GM20431 (cell line): Measurements from ENCODE around the gene ZCCHC7.
"Not testable (repeated sequence)": the region's sequence is repeated elsewhere in the genome, so short reads cannot be mapped to it uniquely, and the experiment has no call there.

Source experiments
- in situ Hi-C: fragments of 300-500 bp; cut with MseI, MboI; formaldehyde crosslinking; loops from one replicate; pipeline ENCODE4 v1.15.0; 2020; ENCODE audit warnings: low sequenced_read_pairs; ENCODE audit not compliant: unreplicated experiment

Gene ZCCHC7

DNA sequence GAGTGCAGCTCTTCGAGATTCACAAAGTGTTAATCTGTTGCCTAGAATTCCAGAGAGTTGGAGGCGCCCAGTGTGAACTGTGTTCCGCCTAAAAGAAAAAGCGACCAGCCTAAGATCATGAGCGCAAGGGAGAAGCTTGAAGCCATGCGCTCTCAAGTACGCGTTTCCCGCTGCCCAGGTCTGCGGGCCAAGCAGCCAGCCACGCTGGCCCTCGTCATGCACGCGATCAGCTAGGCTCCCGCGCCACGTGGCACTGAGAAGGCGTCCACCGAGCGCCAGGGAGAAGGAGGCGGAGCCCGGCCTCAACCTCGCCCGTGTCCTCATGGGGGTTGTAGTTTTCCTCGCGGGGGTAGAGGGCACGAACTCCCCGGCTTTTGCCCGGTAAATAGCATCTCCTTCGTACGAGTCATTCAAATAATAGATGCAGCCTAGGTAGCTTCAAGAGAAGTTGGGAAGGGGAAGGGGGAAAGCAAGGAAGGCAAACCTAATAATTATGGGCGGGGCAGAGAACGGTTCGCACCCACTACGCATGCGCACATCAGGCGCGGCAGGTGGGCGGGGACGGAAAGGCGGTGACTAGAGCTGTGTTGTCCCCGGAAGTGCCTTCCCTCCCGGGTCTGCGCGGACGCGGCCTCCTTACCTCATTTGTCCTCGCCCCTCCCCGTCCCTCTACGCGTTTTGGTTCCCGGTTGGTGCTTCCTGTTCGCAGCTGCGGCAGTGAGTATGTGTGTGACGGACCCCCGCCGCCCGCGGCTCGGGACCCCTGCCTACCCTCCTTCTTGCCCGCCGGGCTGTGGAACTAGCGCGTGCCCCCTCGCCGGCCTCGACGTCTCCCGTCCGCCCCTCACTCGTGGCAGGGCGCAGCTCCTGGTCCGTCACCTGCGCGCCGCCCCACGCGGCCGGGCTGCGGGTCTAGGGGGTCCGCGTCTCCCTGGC is at the start of gene ZCCHC7:
ZCCHC7 (plus strand) TSS at position 668 of the 936 bp plus-strand sequence.
- in situ Hi-C loops: no loop called here

- in situ Hi-C loops: not testable (repeated sequence)
Observed at GRCh38 chr9:37074790-37075189, 45.6 kb upstream of the ZCCHC7 start.

- in situ Hi-C loops: no loop called here
Observed at GRCh38 chr9:37079370-37080164, 40.8 kb upstream of the ZCCHC7 start.

- in situ Hi-C loops: not testable (repeated sequence)
Observed at GRCh38 chr9:37080165-37080628, 40.2 kb upstream of the ZCCHC7 start.

DNA sequence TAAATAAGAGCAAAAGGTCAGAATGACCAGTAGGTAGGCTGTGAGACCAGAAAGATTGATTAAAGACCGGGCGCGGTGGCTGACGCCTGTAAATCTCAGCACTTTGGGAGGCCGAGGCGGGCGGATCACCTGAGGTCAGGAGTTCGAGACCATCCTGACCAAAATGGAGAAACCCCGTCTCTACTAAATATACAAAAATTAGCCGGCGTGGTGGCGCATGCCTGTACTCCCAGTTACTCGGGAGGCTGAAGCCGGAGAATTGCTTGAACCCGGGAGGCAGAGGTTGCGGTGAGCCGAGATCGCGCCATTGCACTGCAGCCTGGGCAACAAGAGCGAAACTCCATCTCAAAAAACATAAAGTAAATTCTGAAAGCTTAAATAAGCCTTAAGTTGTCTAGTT is 38.9 kb upstream of the ZCCHC7 start:
- in situ Hi-C loops: not testable (repeated sequence)

- in situ Hi-C loops: no loop called here
Observed at GRCh38 chr9:37082214-37082765, 38.1 kb upstream of the ZCCHC7 start.

DNA sequence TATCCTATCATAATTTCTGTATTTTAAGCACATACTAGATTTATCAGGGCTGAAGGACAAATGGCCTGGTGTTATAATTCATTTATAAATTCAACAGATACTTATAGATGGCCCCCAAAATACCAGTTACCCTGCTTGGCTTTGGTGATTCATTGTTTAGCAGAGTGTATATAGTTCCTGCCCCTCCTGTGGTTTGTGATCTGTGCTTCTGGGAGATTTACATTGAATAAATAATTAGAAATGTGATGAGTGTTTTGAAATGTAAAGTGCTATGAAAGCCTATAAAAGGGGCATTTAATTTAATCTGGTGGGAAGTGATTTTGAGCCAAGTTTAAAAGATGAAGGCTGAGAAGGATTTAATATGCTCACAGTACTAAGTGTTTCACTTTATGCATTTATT is 36.7 kb upstream of the ZCCHC7 start:
- in situ Hi-C loops: no loop called here

GRCh38 chr9:37085233-37085632 is 35.1 kb upstream of the ZCCHC7 start:
- in situ Hi-C loops: no loop called here

DNA sequence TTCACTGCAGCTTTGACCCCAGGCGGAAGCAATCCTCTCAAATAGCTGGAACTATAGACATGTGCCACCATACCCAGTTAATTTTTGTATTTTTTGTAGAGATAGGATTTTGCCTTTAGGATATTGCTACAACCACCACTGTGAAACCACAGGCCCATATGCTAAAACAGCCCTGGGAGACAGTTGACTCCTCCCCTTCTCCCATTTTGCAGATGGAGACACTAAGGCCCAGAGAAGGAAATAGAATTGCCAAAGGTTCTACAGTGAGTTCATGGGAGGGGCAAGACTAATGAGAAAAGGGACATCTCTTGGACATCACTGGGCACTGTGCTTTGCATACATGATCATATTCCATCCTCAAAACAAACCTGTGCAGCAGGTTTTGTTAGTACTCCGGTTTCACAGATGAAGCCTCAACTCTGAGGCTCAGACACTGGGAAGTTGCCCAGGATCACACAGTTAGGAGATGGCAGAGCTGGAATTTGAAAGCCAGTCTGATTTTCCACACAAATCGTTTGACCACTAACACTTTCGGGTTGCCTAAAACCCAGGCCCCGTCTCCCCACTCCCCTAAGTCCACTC is 27.6 kb upstream of the ZCCHC7 start:
- in situ Hi-C loops: not testable (repeated sequence)

- in situ Hi-C loops: no loop called here
Observed at GRCh38 chr9:37094751-37095150, 25.6 kb upstream of the ZCCHC7 start.

DNA sequence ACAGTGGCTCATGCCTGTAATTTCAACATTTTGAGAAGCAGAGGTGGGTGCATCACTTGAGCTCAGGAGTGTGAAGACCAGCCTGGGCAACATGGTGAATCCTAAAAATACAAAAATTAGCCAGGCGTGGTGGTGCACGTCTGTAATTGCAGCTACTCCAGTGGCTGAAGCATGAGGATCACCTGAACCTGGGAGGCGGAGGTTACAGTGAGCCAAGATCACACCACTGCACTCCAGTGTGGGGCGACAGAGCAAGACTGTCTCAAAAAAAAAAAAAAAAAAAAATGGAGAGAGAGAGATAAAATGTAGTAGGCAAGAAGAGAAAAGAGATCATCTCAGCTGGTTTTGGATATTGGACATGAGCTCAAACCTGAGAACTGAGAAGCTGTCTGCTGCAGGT is 23.7 kb upstream of the ZCCHC7 start:
- in situ Hi-C loops: no loop called here

GRCh38 chr9:37097294-37097693 is 23.1 kb upstream of the ZCCHC7 start:
- in situ Hi-C loops: no loop called here

GRCh38 chr9:37100327-37100726 is 20.0 kb upstream of the ZCCHC7 start:
- in situ Hi-C loops: no loop called here

DNA sequence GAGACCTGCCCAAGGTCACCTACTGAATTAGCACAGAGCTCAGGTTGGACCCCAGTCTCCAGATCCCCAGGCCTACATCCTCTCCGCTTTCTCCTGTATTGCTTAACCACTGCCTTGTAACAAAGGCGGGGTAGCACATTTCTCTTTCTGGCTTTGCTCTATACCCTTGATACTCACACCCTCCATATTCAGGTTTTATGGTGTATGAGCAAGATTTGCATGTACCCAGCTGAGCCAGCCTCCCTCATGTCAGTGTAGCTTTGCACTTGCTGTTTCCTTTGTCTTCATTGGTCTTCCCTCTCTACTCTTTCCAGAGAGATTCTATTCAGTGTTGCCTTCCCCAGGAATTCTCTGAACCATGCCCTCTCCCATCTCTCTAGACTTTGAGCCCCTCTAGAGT is 19.6 kb upstream of the ZCCHC7 start:
- in situ Hi-C loops: no loop called here

DNA sequence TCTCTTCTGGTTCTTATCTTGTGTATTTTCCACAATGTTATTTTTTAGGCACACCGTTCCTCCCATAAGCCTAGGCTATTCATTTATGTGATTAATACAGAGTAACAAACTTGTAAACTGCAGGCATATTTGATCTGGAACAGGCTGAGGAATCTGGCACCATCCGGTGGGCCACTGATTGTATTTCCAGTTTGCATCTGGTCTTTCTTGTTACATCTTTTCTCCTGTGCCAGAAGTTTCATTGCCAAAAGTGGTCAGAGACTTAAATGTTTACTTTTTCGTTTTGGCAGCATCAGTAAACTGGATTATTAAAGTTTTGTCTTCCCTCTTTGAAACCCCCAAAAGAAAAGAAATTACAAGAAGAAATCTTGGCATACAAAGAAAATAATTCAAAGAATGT is 17.9 kb upstream of the ZCCHC7 start:
- in situ Hi-C loops: no loop called here

GRCh38 chr9:37104183-37104889 is 16.0 kb upstream of the ZCCHC7 start:
- in situ Hi-C loops: no loop called here

DNA sequence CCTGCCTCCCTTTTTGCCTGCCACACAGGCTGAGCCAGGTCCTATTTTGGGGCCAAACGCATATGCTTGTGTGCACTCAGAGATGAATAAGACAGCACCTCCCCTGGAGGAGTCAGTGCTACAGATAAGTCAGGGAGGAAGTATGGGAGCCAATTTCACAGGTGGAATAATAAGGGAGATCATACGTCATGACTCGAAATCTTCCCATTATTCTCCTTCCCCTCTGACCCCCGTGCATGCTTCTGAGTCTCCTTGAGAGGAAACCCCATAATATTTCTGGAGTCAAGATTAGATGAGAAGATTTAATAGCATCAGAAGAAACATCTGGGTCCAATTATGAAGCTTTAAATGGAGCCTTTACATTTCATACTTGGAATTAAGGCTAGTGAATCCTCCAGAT is 15.1 kb upstream of the ZCCHC7 start:
- in situ Hi-C loops: no loop called here

GRCh38 chr9:37107701-37108100 is 12.7 kb upstream of the ZCCHC7 start:
- in situ Hi-C loops: no loop called here

DNA sequence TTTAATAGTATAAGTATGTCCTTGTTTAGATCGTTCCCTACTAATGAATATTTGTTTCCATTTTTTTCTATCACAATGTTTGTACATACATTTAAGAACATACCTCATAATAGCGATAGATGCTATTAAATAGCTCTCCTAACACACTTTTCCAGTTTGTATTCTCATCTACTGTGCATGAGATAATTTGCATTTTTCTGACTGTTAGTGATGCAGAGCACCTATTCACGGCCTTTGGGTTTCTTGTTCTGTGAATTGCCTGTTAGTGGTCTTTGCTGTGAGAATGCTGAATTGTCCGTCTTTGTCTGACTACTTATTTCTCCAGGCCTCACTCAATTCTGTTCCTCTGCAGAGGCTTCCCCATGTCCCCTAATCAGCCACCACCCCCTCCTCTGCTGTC is 5.9 kb upstream of the ZCCHC7 start:
- in situ Hi-C loops: not testable (repeated sequence)

DNA sequence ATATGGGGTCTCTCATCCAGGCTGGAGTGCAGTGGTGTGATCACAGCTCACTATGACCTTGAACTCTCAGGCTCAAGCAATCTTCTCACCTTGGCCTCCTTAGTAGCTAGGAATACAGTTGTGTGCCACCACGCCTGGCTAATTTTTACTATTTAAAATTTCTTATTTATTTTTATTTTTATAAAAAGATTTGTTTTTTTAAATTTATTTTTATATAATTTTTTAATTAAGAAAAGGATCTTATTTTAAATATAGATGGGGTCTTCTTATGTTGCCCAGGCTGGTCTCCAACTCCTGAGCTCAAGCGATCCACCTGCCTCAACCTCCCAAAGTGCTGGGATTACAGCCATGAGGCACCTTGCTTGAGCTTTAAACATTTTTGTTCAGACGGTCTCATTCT is 2.4 kb upstream of the ZCCHC7 start:
- in situ Hi-C loops: no loop called here
